ENCODE measurements around the gene CYP2E1. TPM values are rescaled to one million over a fixed set of nuclear protein-coding genes. Genes with fewer than 3 reads are reported as not detected.
"Not testable (repeated sequence)": the region's sequence is repeated elsewhere in the genome, so short reads cannot be mapped to it uniquely, and the experiment has no call there.

CYP2E1 gene
- total and polyA plus RNA-seq, 7 donors = 0.25 to 3.0 (median 1.3) TPM

- DNase-seq = no peak
- no peak overlapping the region for H3K27ac ChIP-seq
- H3K27me3 ChIP-seq (ENCODE audit: insufficient read depth in 3 of 3, low read length in 2 of 3) = peaks cover 0 to 38% (median 12%) of the 10 kb centered on the region in 3 donors
- no peak for TF ChIP-seq CTCF (IDR thresholded peaks at IDR 0.05)
- 56 to 62% (median 59%) methylated on average over 7 of the region's 7 CpGs for WGBS, 3 donors
- no peaks in the 10 kb centered on the region for H3K9me3 ChIP-seq
- intact Hi-C loops (cut with DNase I) = no loop called here
- peaks cover 0 to 9% of the 10 kb centered on the region in 2 donors for H3K36me3 ChIP-seq (ENCODE audit: insufficient read depth in 1 of 2, low read depth in 1 of 2)
- no peak overlapping the region for H3K4me3 ChIP-seq
- H3K4me1 ChIP-seq = no peaks in the 10 kb centered on the region
- ATAC-seq = no peak
Observed at GRCh38 chr10:133532871-133533270, 5.7 kb downstream of the CYP2E1 start.

- peaks cover 3 to 15% of the 10 kb centered on the region in 2 donors for H3K36me3 ChIP-seq (ENCODE audit: insufficient read depth in 1 of 2, low read depth in 1 of 2)
- H3K4me1 ChIP-seq = no peaks in the 10 kb centered on the region
- H3K27ac ChIP-seq = no peak overlapping the region
- H3K9me3 ChIP-seq = no peaks in the 10 kb centered on the region
- no peak overlapping the region for H3K4me3 ChIP-seq
- intact Hi-C loops (cut with DNase I) = no loop called here
- DNase-seq (no peak), ATAC-seq (no peak)
- TF ChIP-seq CTCF (IDR thresholded peaks at IDR 0.05) = no peak
- 74 to 85% (median 82%) methylated on average over 7 of the region's 7 CpGs for WGBS, 3 donors
- peaks cover 0 to 23% (median 2%) of the 10 kb centered on the region in 3 donors for H3K27me3 ChIP-seq (ENCODE audit: insufficient read depth in 3 of 3, low read length in 2 of 3)
Observed at GRCh38 chr10:133534417-133534816, 7.3 kb downstream of the CYP2E1 start.

GRCh38 chr10:133536198-133536597 is 9.0 kb downstream of the CYP2E1 start:
- H3K27me3 ChIP-seq (ENCODE audit: insufficient read depth in 3 of 3, low read length in 2 of 3) = peaks cover 0 to 7% (median 2%) of the 10 kb centered on the region in 3 donors

GRCh38 chr10:133537546-133538545 is 10.7 kb downstream of the CYP2E1 start:
- intact Hi-C loops (cut with DNase I) = no loop called here
- Histone ChIP-seq H3K27me3 (ENCODE audit: insufficient read depth in 3 of 3, low read length in 2 of 3) (peaks cover 0 to 5% (median 0%) of the 10 kb centered on the region in 3 donors), H3K36me3 (ENCODE audit: insufficient read depth in 1 of 2, low read depth in 1 of 2) (peaks cover 3 to 15% of the 10 kb centered on the region in 2 donors), H3K4me1 (no peaks in the 10 kb centered on the region), H3K4me3 (no peak overlapping the region), H3K27ac (no peak overlapping the region), H3K9me3 (no peaks in the 10 kb centered on the region)
- no peak for DNase-seq
- WGBS, 3 donors = 60 to 73% (median 69%) methylated on average over 4 of the region's 4 CpGs
- no peak for ATAC-seq
- no peak for TF ChIP-seq CTCF (IDR thresholded peaks at IDR 0.05)

More at GRCh38 chr10:133536198-133536597, 9.0 kb downstream of the CYP2E1 start:
- DNase-seq = no peak
- Histone ChIP-seq H3K9me3 (no peaks in the 10 kb centered on the region), H3K4me1 (no peaks in the 10 kb centered on the region), H3K27ac (no peak overlapping the region), H3K4me3 (no peak overlapping the region), H3K36me3 (ENCODE audit: insufficient read depth in 1 of 2, low read depth in 1 of 2) (peaks cover 3 to 15% of the 10 kb centered on the region in 2 donors)
- intact Hi-C loops (cut with DNase I) = no loop called here
- TF ChIP-seq CTCF (IDR thresholded peaks at IDR 0.05) = no peak
- WGBS, 3 donors = 51 to 72% (median 61%) methylated on average over 3 to 4 of the region's 4 CpGs
- no peak for ATAC-seq

- H3K9me3 ChIP-seq; H3K27me3 ChIP-seq (ENCODE audit: insufficient read depth in 3 of 3, low read length in 2 of 3); H3K4me3 ChIP-seq; H3K4me1 ChIP-seq; H3K27ac ChIP-seq; intact Hi-C loops (cut with DNase I); ATAC-seq; DNase-seq: not testable (repeated sequence)
- WGBS, 3 donors = 67 to 69% (median 68%) methylated on average over 6 of the region's 6 CpGs
- peaks cover 3 to 15% of the 10 kb centered on the region in 2 donors for H3K36me3 ChIP-seq (ENCODE audit: insufficient read depth in 1 of 2, low read depth in 1 of 2)
Observed at GRCh38 chr10:133541441-133541975, 14.3 kb downstream of the CYP2E1 start.

All from psoas muscle (tissue), 8 donors.